NCI-H1417 treated with DMSO at 0.1 percent for 48 hours (cell line): ENCODE measurements around the gene EDDM13.
"Not testable (repeated sequence)": the region's sequence is repeated elsewhere in the genome, so short reads cannot be mapped to it uniquely, and the experiment has no call there.

Experiments
- DNase-seq: peaks from one replicate; lab custom pipeline; 2025; lab: John Stamatoyannopoulos, UW

Gene EDDM13

GRCh38 chr19:56272161-56272798, at the start of gene EDDM13:
Gene EDDM13, plus strand, starts transcription at chr19:56272748. Its CDS starts 87 bp downstream, at chr19:56272835.
- no peak for DNase-seq

GRCh38 chr19:56222901-56223300, 49.6 kb upstream of the EDDM13 start:
- no peak for DNase-seq

GRCh38 chr19:56223481-56223880, 49.1 kb upstream of the EDDM13 start:
- DNase-seq = no peak

- no peak for DNase-seq
Measured at GRCh38 chr19:56245121-56245740, 27.3 kb upstream of the EDDM13 start.

- DNase-seq = not testable (repeated sequence)
Measured at GRCh38 chr19:56245764-56246163, 26.8 kb upstream of the EDDM13 start.

- DNase-seq = not testable (repeated sequence)
Measured at GRCh38 chr19:56248736-56249338, 23.7 kb upstream of the EDDM13 start.

GRCh38 chr19:56252699-56253422, 19.7 kb upstream of the EDDM13 start:
- no peak for DNase-seq

GRCh38 chr19:56253737-56254136, 18.8 kb upstream of the EDDM13 start:
- DNase-seq = no peak

- no peak for DNase-seq
Measured at GRCh38 chr19:56258272-56258671, 14.3 kb upstream of the EDDM13 start.

GRCh38 chr19:56261145-56261544, 11.4 kb upstream of the EDDM13 start:
- DNase-seq = no peak

GRCh38 chr19:56261932-56262331, 10.6 kb upstream of the EDDM13 start:
- DNase-seq = not testable (repeated sequence)

GRCh38 chr19:56263319-56263718, 9.2 kb upstream of the EDDM13 start:
- no peak for DNase-seq

- DNase-seq = no peak
Measured at GRCh38 chr19:56266051-56266450, 6.5 kb upstream of the EDDM13 start.

GRCh38 chr19:56269348-56269747, 3.2 kb upstream of the EDDM13 start:
- DNase-seq = no peak

- DNase-seq = no peak
Measured at GRCh38 chr19:56270676-56271075, 1.9 kb upstream of the EDDM13 start.

GRCh38 chr19:56271151-56271550, 1.4 kb upstream of the EDDM13 start:
- DNase-seq = no peak

GRCh38 chr19:56273563-56274117, 1.1 kb downstream of the EDDM13 start:
- DNase-seq = no peak

GRCh38 chr19:56282809-56283208, 10.3 kb downstream of the EDDM13 start:
- no peak for DNase-seq

GRCh38 chr19:56284746-56285145, 12.2 kb downstream of the EDDM13 start:
- no peak for DNase-seq

GRCh38 chr19:56290104-56290503, 17.6 kb downstream of the EDDM13 start:
- DNase-seq = no peak

GRCh38 chr19:56291867-56292266, 19.3 kb downstream of the EDDM13 start:
- no peak for DNase-seq

GRCh38 chr19:56294549-56294948, 22.0 kb downstream of the EDDM13 start:
- DNase-seq = no peak
